Measurements from ENCODE around the gene ACADS.

ACADS gene

DNA sequence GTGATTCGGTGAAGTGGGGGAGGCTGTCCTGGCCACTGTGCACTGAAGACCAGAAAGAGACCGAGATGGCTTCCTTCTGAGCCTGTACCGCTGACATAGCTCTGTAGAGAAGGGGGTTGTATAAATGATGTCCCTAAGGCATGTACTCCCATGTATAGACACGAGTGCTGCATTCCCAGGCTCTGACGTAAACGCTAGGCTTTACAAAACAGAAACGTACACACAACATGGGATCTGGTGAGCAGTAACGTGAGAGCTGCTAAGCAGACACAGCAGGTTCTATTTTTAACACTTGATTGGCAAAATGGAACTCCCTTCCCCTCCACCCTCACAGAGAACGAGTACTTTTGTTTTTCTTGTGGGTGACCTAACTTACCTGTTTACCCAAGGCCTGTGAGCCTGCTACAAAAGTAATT is 35.9 kb downstream of the ACADS start:
- Histone ChIP-seq H3K4me3 (ENCODE audit: low read depth, low read length) (no peak overlapping the region), H3K27me3 (replicated peaks) (no peaks in the 10 kb centered on the region), H3K36me3 (replicated peaks) (peaks cover 10% of the 10 kb centered on the region), H3K27ac (peak overlapping the region; percentile 61)
- TF ChIP-seq, protein P1, sequence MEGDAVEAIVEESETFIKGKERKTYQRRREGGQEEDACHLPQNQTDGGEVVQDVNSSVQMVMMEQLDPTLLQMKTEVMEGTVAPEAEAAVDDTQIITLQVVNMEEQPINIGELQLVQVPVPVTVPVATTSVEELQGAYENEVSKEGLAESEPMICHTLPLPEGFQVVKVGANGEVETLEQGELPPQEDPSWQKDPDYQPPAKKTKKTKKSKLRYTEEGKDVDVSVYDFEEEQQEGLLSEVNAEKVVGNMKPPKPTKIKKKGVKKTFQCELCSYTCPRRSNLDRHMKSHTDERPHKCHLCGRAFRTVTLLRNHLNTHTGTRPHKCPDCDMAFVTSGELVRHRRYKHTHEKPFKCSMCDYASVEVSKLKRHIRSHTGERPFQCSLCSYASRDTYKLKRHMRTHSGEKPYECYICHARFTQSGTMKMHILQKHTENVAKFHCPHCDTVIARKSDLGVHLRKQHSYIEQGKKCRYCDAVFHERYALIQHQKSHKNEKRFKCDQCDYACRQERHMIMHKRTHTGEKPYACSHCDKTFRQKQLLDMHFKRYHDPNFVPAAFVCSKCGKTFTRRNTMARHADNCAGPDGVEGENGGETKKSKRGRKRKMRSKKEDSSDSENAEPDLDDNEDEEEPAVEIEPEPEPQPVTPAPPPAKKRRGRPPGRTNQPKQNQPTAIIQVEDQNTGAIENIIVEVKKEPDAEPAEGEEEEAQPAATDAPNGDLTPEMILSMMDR (IDR thresholded peaks at IDR 0.05; ENCODE audit: low read depth, low read length, missing control alignments), result no peak
- in situ Hi-C loops (cut with HindIII; ENCODE audit: low pct_ligation_motif_present, low sequenced_read_pairs), result no loop called here
- peak; percentile 95 for DNase-seq

DNA sequence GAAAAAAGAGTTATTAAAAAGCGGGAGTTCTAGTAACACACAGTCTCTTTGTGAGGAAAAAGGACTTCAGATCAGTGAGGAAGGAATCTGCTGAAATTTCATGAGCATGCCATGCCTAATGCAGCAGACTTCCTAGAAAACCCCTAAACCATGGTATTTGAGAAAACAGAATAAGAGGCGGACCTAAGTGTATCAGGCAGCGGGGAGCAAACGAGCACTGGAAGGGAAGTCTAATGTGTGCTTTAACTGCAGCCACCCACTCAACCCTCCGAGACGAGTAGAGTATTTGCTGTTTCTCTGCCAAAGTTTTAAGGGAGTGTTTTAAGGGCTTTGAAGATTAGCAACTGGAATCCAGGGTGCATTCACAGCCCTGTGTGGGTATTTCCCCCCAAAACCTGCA is 36.5 kb downstream of the ACADS start:
- in situ Hi-C loops (cut with HindIII; ENCODE audit: low pct_ligation_motif_present, low sequenced_read_pairs), result no loop called here
- H3K36me3 ChIP-seq (replicated peaks), result peaks cover 16% of the 10 kb centered on the region

DNA sequence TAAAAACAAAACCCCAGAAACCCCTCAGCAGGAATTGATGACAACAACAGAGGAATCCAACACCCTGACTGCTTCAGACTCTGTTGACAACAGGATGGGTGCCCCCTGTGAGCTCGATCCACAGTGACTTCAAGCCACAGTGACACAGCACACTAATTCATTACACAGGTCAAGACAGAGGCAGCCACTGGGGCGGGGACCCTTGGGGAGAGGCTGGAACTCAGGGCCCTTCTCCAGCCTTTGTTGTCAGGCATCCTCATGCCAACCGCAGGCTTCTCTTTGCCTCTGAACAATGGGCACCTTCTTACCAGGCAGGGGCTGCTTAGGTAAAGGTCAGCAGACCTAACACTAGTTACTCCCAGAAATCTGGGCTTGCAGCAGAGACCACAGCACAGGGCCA is 37.6 kb downstream of the ACADS start:
- in situ Hi-C loops (cut with HindIII; ENCODE audit: low pct_ligation_motif_present, low sequenced_read_pairs), result no loop called here
- Histone ChIP-seq H3K36me3 (replicated peaks) (peaks cover 27% of the 10 kb centered on the region), H3K27me3 (replicated peaks) (no peaks in the 10 kb centered on the region), H3K27ac (no peak overlapping the region), H3K4me3 (ENCODE audit: low read depth, low read length) (no peak overlapping the region)
- TF ChIP-seq, protein P1 (IDR thresholded peaks at IDR 0.05; ENCODE audit: low read depth, low read length, missing control alignments), result no peak
- no peak for DNase-seq

More for the DNA sequence above, 36.5 kb downstream of the ACADS start:
- H3K4me3 ChIP-seq (ENCODE audit: low read depth, low read length), result no peak overlapping the region
- TF ChIP-seq, protein P1 (IDR thresholded peaks at IDR 0.05; ENCODE audit: low read depth, low read length, missing control alignments), result no peak
- H3K27me3 ChIP-seq (replicated peaks), result no peaks in the 10 kb centered on the region
- DNase-seq, result peak; percentile 31
- H3K27ac ChIP-seq, result peak overlapping the region; percentile 61

DNA sequence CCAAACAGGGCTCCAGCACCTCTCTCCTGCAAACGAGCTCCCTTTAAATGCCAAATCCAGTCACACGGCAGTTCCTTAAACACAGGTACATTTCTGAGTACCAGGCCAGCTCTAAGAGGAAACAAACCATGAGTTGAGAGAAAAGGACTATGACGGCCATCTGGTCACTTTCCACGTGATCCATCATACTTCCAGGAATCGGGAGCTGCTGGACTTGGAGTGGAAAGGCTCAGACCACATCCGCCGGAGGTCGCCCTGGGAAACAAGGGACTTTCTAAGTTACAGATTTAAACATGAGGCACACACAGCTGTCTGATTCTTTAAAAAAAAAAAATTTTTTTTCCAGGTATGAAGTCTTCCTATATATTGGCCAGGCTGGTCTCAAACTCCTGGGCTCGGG is 39.2 kb downstream of the ACADS start:
- DNase-seq, result no peak
- H3K27me3 ChIP-seq (replicated peaks), result no peaks in the 10 kb centered on the region
- no peak overlapping the region for H3K4me3 ChIP-seq (ENCODE audit: low read depth, low read length)
- H3K27ac ChIP-seq, result no peak overlapping the region
- in situ Hi-C loops (cut with HindIII; ENCODE audit: low pct_ligation_motif_present, low sequenced_read_pairs), result no loop called here
- peaks cover 35% of the 10 kb centered on the region for H3K36me3 ChIP-seq (replicated peaks)
- TF ChIP-seq, protein P1 (IDR thresholded peaks at IDR 0.05; ENCODE audit: low read depth, low read length, missing control alignments), result no peak

DNA sequence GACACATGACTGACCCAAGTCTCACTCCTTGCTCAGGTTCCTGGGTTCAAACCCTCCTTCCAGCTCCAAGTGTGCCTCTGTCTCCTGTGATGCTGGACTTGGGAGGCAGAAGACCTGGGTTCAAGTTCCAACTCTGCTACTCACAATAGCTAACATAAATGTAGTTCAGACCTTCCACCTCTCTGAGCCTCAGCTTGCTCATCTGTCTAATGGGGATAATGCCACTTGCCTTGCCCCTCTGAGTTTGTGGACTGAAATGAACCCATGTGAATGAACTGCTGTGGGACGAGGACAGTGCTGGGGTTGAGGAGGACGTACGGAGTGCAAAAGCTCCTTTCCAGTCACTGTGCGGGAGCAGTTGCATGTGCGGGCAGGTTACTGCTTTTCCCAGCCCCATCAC is 40.9 kb downstream of the ACADS start:
- TF ChIP-seq, protein P1 (IDR thresholded peaks at IDR 0.05; ENCODE audit: low read depth, low read length, missing control alignments), result no peak
- Histone ChIP-seq H3K27me3 (replicated peaks) (no peaks in the 10 kb centered on the region), H3K27ac (no peak overlapping the region), H3K4me3 (ENCODE audit: low read depth, low read length) (no peak overlapping the region), H3K36me3 (replicated peaks) (peaks cover 31% of the 10 kb centered on the region)
- DNase-seq, result no peak
- in situ Hi-C loops (cut with HindIII; ENCODE audit: low pct_ligation_motif_present, low sequenced_read_pairs), result no loop called here

Data from brain microvascular endothelial cell (primary cell).